ENCODE data around the gene SGO1. TPM values are rescaled to one million over a fixed set of nuclear protein-coding genes. Genes with fewer than 3 reads are reported as not detected.
"Not testable (repeated sequence)": the region's sequence is repeated elsewhere in the genome, so short reads cannot be mapped to it uniquely, and the experiment has no call there.

Gene SGO1
- 10 to 100 TPM in 2 of 4 donors, 1 to 10 TPM in 2; 8.9 to 11.3 (median 10.0) TPM for polyA plus RNA-seq (ENCODE audit: insufficient read length in 4 of 4)

GRCh38 chr3:20185679-20186599, at the start of gene SGO1:
SGO1 (minus strand) TSS chr3:20186206; CDS start chr3:20184027, 2,179 bp downstream.
- DNase-seq (ENCODE audit: low read depth in 4 of 4, low spot score in 3 of 4) = peak; percentile 96 to 97 (median 97)

- no peak for DNase-seq (ENCODE audit: low read depth in 4 of 4, low spot score in 3 of 4)
Observed at GRCh38 chr3:20235796-20236195, 49.8 kb upstream of the SGO1 start.

- peak in 3 of 4 donors; percentile 6 to 31 (median 22) for DNase-seq (ENCODE audit: low read depth in 4 of 4, low spot score in 3 of 4)
Observed at GRCh38 chr3:20232906-20233780, 47.1 kb upstream of the SGO1 start.

GRCh38 chr3:20230954-20231353, 44.9 kb upstream of the SGO1 start:
- no peak for DNase-seq (ENCODE audit: low read depth in 4 of 4, low spot score in 3 of 4)

DNA sequence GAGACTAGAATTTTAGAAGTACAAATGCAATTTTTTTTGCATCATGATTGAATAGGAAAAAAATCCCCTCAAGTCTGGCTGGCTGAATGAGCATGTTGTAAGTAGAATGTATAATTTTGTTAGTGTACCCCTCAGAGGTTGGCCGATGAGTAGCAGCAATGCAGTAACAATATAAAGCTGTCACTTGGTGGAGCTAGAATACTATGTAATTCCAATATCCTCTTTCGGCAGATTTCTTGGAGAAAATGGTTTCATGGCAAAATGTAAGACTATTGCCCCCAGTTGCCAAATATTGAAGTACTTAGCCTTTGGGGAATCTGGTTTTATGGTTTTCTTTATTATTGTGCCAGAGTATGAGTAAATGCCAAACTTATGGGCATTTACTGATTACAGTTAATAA, 39.8 kb upstream of the SGO1 start:
- peak in 1 of 4 donors; percentile 5 for DNase-seq (ENCODE audit: low read depth in 4 of 4, low spot score in 3 of 4)

GRCh38 chr3:20222274-20222673, 36.3 kb upstream of the SGO1 start:
- DNase-seq (ENCODE audit: low read depth in 4 of 4, low spot score in 3 of 4) = no peak

DNA sequence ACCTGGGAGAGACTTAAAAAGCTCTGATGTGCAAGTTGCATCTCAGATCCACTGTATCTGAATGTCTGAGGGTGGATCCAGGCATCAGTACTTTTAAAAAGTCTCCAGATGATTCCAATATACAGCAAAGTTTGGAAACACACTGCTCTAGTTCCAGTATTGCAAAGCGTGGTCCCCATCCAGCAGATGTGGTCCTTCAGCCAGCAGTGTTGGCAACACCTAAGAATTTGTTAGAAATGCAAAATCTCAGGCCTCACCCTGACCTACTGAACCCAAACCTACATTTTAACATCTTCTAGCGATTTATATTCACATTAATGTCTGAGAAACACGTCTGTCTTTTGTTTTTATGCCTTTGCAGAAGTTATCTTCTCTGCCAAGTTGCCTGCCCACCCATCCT, 32.2 kb upstream of the SGO1 start:
- no peak for DNase-seq (ENCODE audit: low read depth in 4 of 4, low spot score in 3 of 4)

DNA sequence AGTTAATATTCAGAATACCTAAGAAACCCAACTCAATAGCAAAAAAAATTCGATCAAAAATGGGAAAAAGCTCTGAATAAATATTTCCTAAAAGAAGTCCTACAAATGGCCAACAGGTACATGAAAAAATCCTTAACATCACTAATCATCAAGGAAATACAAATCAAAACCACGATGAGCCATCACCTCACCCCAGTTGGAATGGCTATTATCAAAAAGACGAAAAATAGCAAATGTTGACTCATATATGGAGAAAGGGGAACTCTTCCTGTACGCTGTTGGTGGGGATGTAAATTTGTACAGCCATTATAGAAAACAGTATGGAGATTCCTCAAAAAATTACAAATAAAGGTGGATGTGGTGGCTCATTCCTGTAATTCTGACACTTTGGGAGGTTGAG, 29.6 kb upstream of the SGO1 start:
- no peak for DNase-seq (ENCODE audit: low read depth in 4 of 4, low spot score in 3 of 4)

GRCh38 chr3:20213491-20213890, 27.5 kb upstream of the SGO1 start:
- not testable (repeated sequence) for DNase-seq (ENCODE audit: low read depth in 4 of 4, low spot score in 3 of 4)

DNA sequence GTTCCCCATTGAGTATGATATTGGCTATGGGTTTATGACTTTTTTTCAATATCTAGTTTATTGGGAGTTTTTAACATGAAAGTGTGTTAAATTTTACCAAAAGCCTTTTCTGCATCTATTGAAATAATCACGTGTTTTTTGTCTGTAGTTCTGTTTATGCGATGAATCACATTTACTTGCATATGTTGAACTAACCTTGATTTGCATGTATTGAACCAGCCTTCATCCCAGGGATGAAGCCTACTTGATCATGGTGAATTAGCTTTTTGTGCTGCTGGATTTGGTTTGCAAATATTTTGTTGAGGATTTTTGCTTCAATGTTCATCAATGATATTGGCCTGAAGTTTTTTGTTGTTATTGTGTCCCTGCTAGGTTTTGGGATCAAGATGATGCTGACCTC, 21.9 kb upstream of the SGO1 start:
- not testable (repeated sequence) for DNase-seq (ENCODE audit: low read depth in 4 of 4, low spot score in 3 of 4)

GRCh38 chr3:20205898-20206297, 19.9 kb upstream of the SGO1 start:
- not testable (repeated sequence) for DNase-seq (ENCODE audit: low read depth in 4 of 4, low spot score in 3 of 4)

DNA sequence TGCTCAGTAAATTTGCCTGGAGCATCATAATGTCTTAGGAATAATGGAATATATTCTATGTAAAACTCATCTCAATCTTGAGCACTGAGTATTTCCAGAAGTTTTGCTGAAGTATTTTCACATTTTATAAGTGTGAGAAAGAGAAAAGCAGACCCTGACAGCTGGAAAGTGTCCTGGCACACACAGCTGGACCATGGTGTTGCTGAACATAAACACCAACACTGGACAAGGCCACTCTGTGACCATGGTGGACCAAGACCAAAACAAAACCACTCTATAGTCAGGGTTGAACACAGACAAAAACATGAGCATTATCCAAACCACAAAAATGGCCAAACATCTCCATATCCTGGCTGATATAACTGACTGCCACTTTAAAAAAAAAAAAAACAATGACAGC, 15.1 kb upstream of the SGO1 start:
- no peak for DNase-seq (ENCODE audit: low read depth in 4 of 4, low spot score in 3 of 4)

- DNase-seq (ENCODE audit: low read depth in 4 of 4, low spot score in 3 of 4) = no peak
Observed at GRCh38 chr3:20197775-20198174, 11.8 kb upstream of the SGO1 start.

DNA sequence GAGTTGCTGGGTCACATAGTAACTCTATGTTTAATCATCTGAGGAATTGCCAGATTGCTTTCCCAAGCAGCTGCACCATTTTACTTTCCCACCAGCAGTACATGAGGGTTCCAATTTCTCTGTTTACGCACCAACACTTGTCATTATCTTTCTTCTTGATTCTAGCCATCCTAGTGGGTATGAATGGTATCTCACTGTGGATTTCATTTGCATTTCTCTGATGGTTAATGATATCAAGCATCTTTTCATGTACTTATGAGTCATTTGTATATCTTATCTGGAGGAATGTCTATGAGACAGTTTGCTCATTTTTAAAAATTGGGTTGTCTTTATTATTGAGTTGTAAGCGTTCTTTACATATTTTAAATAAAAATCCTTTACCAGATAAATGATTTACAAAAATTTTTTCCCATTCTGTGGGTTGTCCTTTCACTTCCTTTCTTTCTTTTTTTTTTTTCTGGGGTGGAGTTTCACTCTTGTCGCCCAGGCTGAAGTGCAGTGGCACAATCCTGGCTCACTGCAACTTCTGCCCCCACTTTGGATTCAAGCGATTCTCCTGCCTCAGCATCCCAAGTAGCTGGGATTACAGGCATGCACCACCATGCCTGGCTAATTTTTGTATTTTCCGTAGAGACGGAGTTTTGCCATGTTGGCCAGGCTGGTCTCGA, 8.9 kb upstream of the SGO1 start:
- DNase-seq (ENCODE audit: low read depth in 4 of 4, low spot score in 3 of 4) = no peak

DNA sequence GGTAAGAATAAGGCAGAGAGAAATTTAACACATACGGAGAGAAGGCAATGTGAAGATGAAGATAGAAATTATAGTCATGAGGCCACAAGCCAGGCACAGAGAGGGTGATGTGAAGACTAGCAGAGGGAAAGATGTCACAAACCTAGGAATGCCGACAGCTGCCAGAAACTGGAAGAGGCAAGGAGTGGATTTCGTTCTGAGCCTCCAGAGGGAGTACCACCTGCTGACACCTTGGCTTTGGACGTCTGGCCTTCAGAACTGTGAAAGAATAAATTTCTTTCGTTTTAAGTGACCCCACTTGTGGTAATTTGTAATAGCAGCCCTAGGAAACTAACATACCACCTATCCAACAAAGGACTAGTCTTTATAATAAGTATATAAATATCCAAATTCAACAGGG, 5.0 kb upstream of the SGO1 start:
- DNase-seq (ENCODE audit: low read depth in 4 of 4, low spot score in 3 of 4) = no peak

DNA sequence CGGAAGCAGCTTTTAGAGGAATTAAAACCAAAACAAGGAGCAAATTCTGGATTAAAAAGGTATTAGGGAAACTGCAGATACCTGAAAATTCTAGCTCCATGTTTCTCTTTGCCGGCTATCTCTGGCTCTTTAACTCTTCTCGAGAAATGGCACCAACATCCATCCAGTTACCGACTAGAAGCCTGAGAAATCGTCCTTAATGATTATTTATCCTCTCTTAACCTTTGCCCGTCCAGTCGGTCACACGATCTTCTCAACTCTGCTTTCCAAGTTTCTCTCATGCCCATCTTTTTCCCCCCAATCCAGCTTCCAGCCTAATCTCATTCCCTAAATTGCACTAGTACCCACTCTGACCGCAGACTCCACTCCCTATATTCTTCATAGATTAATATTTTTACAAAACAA, 596 bp upstream of the SGO1 start:
- DNase-seq (ENCODE audit: low read depth in 4 of 4, low spot score in 3 of 4) = no peak

- no peak for DNase-seq (ENCODE audit: low read depth in 4 of 4, low spot score in 3 of 4)
Observed at GRCh38 chr3:20185331-20185678, 701 bp downstream of the SGO1 start.

GRCh38 chr3:20182206-20182605, 3.8 kb downstream of the SGO1 start:
- DNase-seq (ENCODE audit: low read depth in 4 of 4, low spot score in 3 of 4) = no peak

GRCh38 chr3:20181276-20181675, 4.7 kb downstream of the SGO1 start:
- DNase-seq (ENCODE audit: low read depth in 4 of 4, low spot score in 3 of 4) = no peak

GRCh38 chr3:20173844-20174410, 12.1 kb downstream of the SGO1 start:
- DNase-seq (ENCODE audit: low read depth in 4 of 4, low spot score in 3 of 4) = no peak

DNA sequence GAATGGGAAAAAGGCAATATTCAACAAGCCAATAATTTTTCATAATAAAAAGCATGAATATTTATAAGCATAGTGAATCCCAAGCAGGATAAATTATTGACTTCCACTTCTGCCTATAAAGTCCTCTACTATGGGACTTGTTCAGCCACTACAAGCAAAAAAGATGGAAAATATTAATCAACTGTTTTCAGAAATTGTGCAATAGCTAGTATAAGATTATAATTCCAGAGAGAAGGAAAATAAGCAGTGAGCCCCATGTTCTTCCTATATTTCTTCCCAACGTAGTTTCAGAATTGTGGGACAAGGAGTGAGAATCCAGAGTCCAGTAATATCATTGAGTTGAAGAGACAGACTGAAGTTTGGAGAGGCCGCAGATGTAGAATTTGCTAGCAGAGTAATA, 24.3 kb downstream of the SGO1 start:
- no peak for DNase-seq (ENCODE audit: low read depth in 4 of 4, low spot score in 3 of 4)
